ENCODE data around the gene SERPINB8.
A peak's percentile ranks its signal among the peaks of the same experiment; 100 is the strongest.
"Not testable (repeated sequence)": the region's sequence is repeated elsewhere in the genome, so short reads cannot be mapped to it uniquely, and the experiment has no call there.

Gene SERPINB8

GRCh38 chr18:63969942-63970808 is at the start of gene SERPINB8:
TSS of gene SERPINB8 (plus strand) at chr18:63970081. CDS start at chr18:63978309, 8,228 bp downstream.
- peak; percentile 94 for DNase-seq

GRCh38 chr18:63922049-63922448 is 47.8 kb upstream of the SERPINB8 start:
- DNase-seq: no peak

GRCh38 chr18:63924551-63924950 is 45.3 kb upstream of the SERPINB8 start:
- DNase-seq: no peak

- DNase-seq: no peak
These were observed 41.5 kb upstream of the SERPINB8 start for GRCh38 chr18:63928331-63928730.

- DNase-seq: not testable (repeated sequence)
These were observed 40.5 kb upstream of the SERPINB8 start for GRCh38 chr18:63929369-63929768.

GRCh38 chr18:63930773-63931354 is 39.0 kb upstream of the SERPINB8 start:
- DNase-seq: no peak

GRCh38 chr18:63936156-63936931 is 33.5 kb upstream of the SERPINB8 start:
- peak; percentile 59 for DNase-seq

- DNase-seq: no peak
These were observed 32.9 kb upstream of the SERPINB8 start for GRCh38 chr18:63936932-63937393.

- DNase-seq: no peak
These were observed 29.9 kb upstream of the SERPINB8 start for GRCh38 chr18:63940008-63940407.

GRCh38 chr18:63940543-63941050 is 29.3 kb upstream of the SERPINB8 start:
- not testable (repeated sequence) for DNase-seq

GRCh38 chr18:63947051-63947790 is 22.7 kb upstream of the SERPINB8 start:
- no peak for DNase-seq

- peak; percentile 67 for DNase-seq
These were observed 20.7 kb upstream of the SERPINB8 start, which contains the start of gene HMSD for GRCh38 chr18:63949068-63949737. TSS of gene HMSD (plus strand) at chr18:63949301. CDS start at chr18:63953456, 4,155 bp downstream.

GRCh38 chr18:63951302-63951705 is 18.6 kb upstream of the SERPINB8 start:
- no peak for DNase-seq

- DNase-seq: no peak
These were observed 16.1 kb upstream of the SERPINB8 start for GRCh38 chr18:63953811-63954210.

GRCh38 chr18:63956755-63957154 is 13.1 kb upstream of the SERPINB8 start:
- no peak for DNase-seq

GRCh38 chr18:63960891-63961290 is 9.0 kb upstream of the SERPINB8 start:
- no peak for DNase-seq

- no peak for DNase-seq
These were observed 8.4 kb upstream of the SERPINB8 start for GRCh38 chr18:63961435-63961980.

GRCh38 chr18:63962137-63962536 is 7.7 kb upstream of the SERPINB8 start:
- no peak for DNase-seq

GRCh38 chr18:63963615-63964256 is 6.1 kb upstream of the SERPINB8 start:
- no peak for DNase-seq

- no peak for DNase-seq
These were observed 5.0 kb upstream of the SERPINB8 start for GRCh38 chr18:63964908-63965307.
